NB4 (cell line): ENCODE measurements around the gene TGM6.

Source experiments
- DNase-seq: peaks from one replicate; pipeline ENCODE4 v3.0.0; 2010; ENCODE audit warnings: low read depth
- H3K4me3 ChIP-seq: one replicate; pipeline ENCODE4 v1.5.1; 2011; ENCODE audit warnings: mild to moderate bottlenecking, low read depth, low read length, moderate library complexity
- MYC ChIP-seq: IDR thresholded peaks from 2 replicates; pipeline ENCODE4 v1.6.1; 2011; ENCODE audit warnings: low read depth, low read length
- POLR2A ChIP-seq: IDR thresholded peaks from 2 replicates; pipeline ENCODE4 v1.6.1; 2011; ENCODE audit warnings: mild to moderate bottlenecking; ENCODE audit not compliant: insufficient read length; ENCODE audit errors: extremely low read depth
- TF ChIP-seq, protein P1 (sequence below): IDR thresholded peaks from 2 replicates; pipeline ENCODE4 v1.6.1; 2011; ENCODE audit warnings: low read depth, low read length
- TF ChIP-seq, protein P2 (sequence below): IDR thresholded peaks from one replicate; pipeline ENCODE4 v1.5.1; 2012; ENCODE audit warnings: low read depth, low read length

The TGM6 gene

DNA sequence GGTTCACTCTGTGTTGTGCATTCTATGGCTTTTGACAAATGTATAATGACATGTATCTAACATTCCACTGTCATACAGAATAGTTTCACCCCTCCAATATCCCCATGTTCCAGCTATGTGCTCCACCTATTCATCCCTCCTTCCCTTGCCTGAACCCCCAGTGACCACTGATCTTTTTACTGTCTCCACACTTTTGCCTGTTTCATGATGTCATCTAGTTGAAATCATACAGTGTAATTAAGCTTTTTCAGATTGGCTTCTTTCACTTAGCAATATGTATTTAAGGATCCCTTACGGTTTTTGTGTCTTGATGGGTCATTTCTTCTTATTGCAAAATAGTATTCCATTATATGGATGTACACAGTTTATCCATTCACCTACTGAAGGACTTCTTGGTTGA lies 39.8 kb downstream of the TGM6 start:
- no peak overlapping the region for H3K4me3 ChIP-seq
- DNase-seq = no peak
- TF ChIP-seq MYC (no peak), POLR2A (no peak)
- TF ChIP-seq, protein P1, sequence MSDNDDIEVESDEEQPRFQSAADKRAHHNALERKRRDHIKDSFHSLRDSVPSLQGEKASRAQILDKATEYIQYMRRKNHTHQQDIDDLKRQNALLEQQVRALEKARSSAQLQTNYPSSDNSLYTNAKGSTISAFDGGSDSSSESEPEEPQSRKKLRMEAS = no peak
- TF ChIP-seq, protein P2, sequence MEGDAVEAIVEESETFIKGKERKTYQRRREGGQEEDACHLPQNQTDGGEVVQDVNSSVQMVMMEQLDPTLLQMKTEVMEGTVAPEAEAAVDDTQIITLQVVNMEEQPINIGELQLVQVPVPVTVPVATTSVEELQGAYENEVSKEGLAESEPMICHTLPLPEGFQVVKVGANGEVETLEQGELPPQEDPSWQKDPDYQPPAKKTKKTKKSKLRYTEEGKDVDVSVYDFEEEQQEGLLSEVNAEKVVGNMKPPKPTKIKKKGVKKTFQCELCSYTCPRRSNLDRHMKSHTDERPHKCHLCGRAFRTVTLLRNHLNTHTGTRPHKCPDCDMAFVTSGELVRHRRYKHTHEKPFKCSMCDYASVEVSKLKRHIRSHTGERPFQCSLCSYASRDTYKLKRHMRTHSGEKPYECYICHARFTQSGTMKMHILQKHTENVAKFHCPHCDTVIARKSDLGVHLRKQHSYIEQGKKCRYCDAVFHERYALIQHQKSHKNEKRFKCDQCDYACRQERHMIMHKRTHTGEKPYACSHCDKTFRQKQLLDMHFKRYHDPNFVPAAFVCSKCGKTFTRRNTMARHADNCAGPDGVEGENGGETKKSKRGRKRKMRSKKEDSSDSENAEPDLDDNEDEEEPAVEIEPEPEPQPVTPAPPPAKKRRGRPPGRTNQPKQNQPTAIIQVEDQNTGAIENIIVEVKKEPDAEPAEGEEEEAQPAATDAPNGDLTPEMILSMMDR = no peak

DNA sequence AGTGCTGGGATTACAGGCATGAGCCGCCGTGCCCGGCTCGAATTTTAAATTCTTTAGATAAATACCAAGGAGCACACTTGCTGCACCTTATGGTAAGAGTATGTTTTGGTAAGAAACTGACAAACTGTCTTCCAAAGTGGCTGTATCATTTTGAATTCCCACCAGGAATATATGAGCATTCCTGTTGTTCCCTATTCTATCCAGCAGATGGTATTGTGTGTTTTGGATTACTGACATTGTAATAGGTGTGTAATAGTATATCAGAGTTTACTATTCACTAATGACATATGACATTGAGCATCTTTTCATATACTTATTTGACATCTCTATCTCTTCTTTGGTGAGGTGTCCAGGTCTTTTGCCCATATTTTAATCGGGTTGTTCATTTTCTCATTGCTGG lies 40.5 kb downstream of the TGM6 start:
- H3K4me3 ChIP-seq = no peak overlapping the region
- DNase-seq = no peak
- TF ChIP-seq POLR2A (no peak), MYC (no peak)
- TF ChIP-seq, protein P1 = no peak
- TF ChIP-seq, protein P2 = no peak

DNA sequence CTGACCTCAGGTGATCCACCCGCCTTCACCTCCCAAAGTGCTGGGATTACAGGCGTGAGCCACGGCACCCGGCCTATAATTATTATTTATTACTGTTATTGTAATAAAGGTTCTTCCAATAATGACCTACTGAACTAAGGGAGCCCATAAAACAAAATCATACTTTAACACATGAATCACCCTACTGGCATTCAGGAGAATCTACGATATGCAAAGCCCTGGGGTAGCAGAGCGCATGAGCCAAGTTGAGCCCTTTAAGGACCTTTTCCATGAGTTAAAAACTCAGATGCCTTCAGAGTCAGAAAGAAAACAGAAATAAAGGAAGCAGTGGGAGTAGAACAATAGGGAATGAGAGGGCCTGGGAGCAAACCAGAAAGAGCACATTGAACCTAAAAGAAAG lies 48.4 kb downstream of the TGM6 start:
- H3K4me3 ChIP-seq = no peak overlapping the region
- no peak for TF ChIP-seq MYC
- TF ChIP-seq POLR2A = no peak
- TF ChIP-seq, protein P2 = no peak
- TF ChIP-seq, protein P1 = no peak
- no peak for DNase-seq

DNA sequence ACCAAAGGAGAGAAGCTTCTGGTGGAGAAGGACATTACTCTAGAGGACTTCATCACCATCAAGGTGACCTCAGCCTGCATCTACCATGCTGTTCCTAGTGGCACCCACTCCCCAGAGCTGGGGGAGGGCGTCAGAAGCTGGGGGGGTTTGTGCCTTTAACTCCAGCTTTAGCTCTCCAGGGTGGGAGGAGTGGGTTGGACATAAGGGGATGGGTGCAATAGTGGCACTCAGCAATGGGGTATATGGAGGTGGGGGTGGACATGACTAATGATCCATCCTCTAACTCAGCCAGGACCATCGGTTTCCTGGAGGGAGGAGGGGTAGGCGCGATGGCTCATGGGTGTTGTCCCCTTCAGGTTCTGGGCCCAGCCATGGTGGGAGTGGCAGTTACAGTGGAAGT lies 49.8 kb downstream of the TGM6 start:
- no peak overlapping the region for H3K4me3 ChIP-seq
- TF ChIP-seq, protein P1 = no peak
- TF ChIP-seq MYC = no peak
- no peak for TF ChIP-seq POLR2A
- TF ChIP-seq, protein P2 = no peak
- no peak for DNase-seq

DNA sequence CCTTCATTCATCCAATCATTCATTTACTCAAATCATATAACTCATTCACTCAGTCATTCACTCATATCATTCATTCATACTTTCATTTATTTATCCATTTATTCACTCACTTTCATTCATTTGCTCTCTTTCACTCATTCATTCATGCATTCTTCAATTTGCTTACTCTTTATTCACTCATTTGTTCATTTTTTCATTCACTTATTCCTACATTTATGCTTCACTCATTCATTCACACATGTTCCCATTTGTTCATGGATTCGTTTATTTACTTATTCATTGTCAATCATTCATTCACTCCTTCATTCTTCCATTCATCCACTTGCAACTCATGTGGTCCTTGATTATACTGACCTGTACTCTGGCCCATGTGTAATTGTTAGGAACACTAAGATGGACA lies 50.5 kb downstream of the TGM6 start:
- TF ChIP-seq, protein P1 = no peak
- DNase-seq = no peak
- no peak overlapping the region for H3K4me3 ChIP-seq

DNA sequence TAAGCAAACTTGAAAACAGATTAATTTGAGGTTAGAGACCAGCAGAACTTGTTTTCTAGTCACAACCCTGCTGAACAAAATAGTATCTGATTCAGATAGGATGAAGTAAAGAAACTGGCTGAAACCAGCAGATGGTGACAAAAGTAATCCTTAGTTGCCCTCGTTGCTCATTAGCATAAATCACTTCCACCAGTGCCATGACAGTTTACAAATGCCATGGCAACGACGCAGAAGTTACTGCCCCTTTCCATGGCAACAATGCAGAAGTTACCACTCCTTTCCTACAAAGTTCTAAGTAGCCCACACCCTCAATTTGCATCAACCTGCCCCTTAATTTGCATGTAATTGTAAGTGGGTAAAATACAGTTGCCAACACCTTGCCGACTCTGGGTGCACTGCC lies 66.1 kb downstream of the TGM6 start:
- TF ChIP-seq, protein P1 = no peak
- TF ChIP-seq, protein P2 = no peak
- TF ChIP-seq POLR2A (no peak), MYC (no peak)
- no peak overlapping the region for H3K4me3 ChIP-seq
- no peak for DNase-seq
